Mesendoderm (in vitro differentiated cells): ENCODE data around the gene ERGIC1.

Experiments used
- DNase-seq: peaks from one replicate; pipeline ENCODE4 v3.0.0; 2013
- H2AK5ac ChIP-seq: 2 replicates; pipeline ENCODE4 v1.6.1; 2013; ENCODE audit warnings: low read length, inconsistent platforms
- H2BK120ac ChIP-seq: 2 replicates; pipeline ENCODE4 v1.6.1; 2013; ENCODE audit warnings: low read depth, mild to moderate bottlenecking, low read length, moderate library complexity, mixed read lengths
- H2BK15ac ChIP-seq: replicated peaks from 2 replicates; pipeline ENCODE4 v1.6.1; 2013; ENCODE audit warnings: low read depth, mild to moderate bottlenecking, moderate library complexity
- H2BK5ac ChIP-seq: 2 replicates; pipeline ENCODE4 v1.6.1; 2013; ENCODE audit warnings: low read length, inconsistent platforms
- H3K18ac ChIP-seq: 2 replicates; pipeline ENCODE4 v1.6.1; 2013; ENCODE audit warnings: mild to moderate bottlenecking, low read length, mixed read lengths
- H3K23ac ChIP-seq: one replicate; pipeline ENCODE4 v1.6.1; 2013; ENCODE audit warnings: low read length
- H3K27ac ChIP-seq: 2 replicates; pipeline ENCODE4 v1.5.1; 2013; ENCODE audit warnings: low read depth, mild to moderate bottlenecking, inconsistent platforms, low read length, moderate library complexity
- H3K27me3 ChIP-seq: 2 replicates; pipeline ENCODE4 v1.6.1; 2013; ENCODE audit warnings: low read length, control low read depth, mild to moderate bottlenecking, inconsistent platforms; ENCODE audit not compliant: insufficient read depth, poor library complexity
- H3K36me3 ChIP-seq: 2 replicates; pipeline ENCODE4 v1.6.1; 2013; ENCODE audit warnings: low read length, inconsistent platforms; ENCODE audit not compliant: control insufficient read depth, insufficient read depth
- H3K4ac ChIP-seq: one replicate; pipeline ENCODE4 v1.6.1; 2013; ENCODE audit warnings: low read depth, mild to moderate bottlenecking, low read length, moderate library complexity
- H3K4me1 ChIP-seq: 2 replicates; pipeline ENCODE4 v1.6.1; 2013; ENCODE audit warnings: low read depth, low read length, inconsistent platforms; ENCODE audit not compliant: control insufficient read depth
- H3K4me2 ChIP-seq: 2 replicates; pipeline ENCODE4 v1.6.1; 2013; ENCODE audit warnings: low read length
- H3K4me3 ChIP-seq: 2 replicates; pipeline ENCODE4 v1.5.1; 2013; ENCODE audit warnings: mild to moderate bottlenecking, low read length
- H3K56ac ChIP-seq: one replicate; pipeline ENCODE4 v1.6.1; 2013; ENCODE audit warnings: low read length
- H3K79me1 ChIP-seq: 2 replicates; pipeline ENCODE4 v1.6.1; 2013; ENCODE audit warnings: low read length, inconsistent platforms
- H3K79me2 ChIP-seq: 2 replicates; pipeline ENCODE4 v1.6.1; 2013; ENCODE audit warnings: mild to moderate bottlenecking, low read length; ENCODE audit not compliant: control insufficient read depth, insufficient read depth
- H3K9ac ChIP-seq: 2 replicates; pipeline ENCODE4 v1.6.1; 2013; ENCODE audit warnings: low read length, inconsistent platforms
- H4K5ac ChIP-seq: one replicate; pipeline ENCODE4 v1.6.1; 2013; ENCODE audit warnings: low read length
- H4K8ac ChIP-seq: one replicate; pipeline ENCODE4 v1.6.1; 2013; ENCODE audit warnings: low read depth, mild to moderate bottlenecking, control low read depth, low read length, moderate library complexity
- WGBS: extraction: QIAGEN DNeasy Blood & Tissue Kit; methylation state at CpG from one replicate; pipeline ENCODE4 v1.1.7; 2013; ENCODE audit warnings: low lambda C conversion rate, missing lambda C conversion rate; ENCODE audit not compliant: insufficient coverage; ENCODE audit errors: extremely low coverage; 5-methylcytosine and 5-hydroxymethylcytosine counted together

ERGIC1 gene

GRCh38 chr5:172887692-172888091 is 53.6 kb downstream of the ERGIC1 start:
- H3K9ac ChIP-seq: no peak overlapping the region
- no peaks in the 10 kb centered on the region for H3K4me1 ChIP-seq
- H4K8ac ChIP-seq: no peak overlapping the region
- WGBS: no CpG with 5 or more reads among the region's 8 CpGs
- no peak overlapping the region for H3K4me2 ChIP-seq
- H3K27me3 ChIP-seq: no peaks in the 10 kb centered on the region
- peak; percentile 59 for DNase-seq
- H3K79me2 ChIP-seq: no peaks in the 10 kb centered on the region
- no peak overlapping the region for H3K23ac ChIP-seq
- H4K5ac ChIP-seq: no peak overlapping the region
- H2BK15ac ChIP-seq: no peak overlapping the region
- no peak overlapping the region for H3K4me3 ChIP-seq
- peaks cover 12% of the 10 kb centered on the region for H3K79me1 ChIP-seq
- no peak overlapping the region for H3K18ac ChIP-seq
- H2AK5ac ChIP-seq: no peak overlapping the region
- no peak overlapping the region for H2BK120ac ChIP-seq
- H3K36me3 ChIP-seq: peaks cover 3% of the 10 kb centered on the region
- no peak overlapping the region for H3K56ac ChIP-seq
- H3K27ac ChIP-seq: no peak overlapping the region
- no peak overlapping the region for H3K4ac ChIP-seq
- H2BK5ac ChIP-seq: no peak overlapping the region

- Histone ChIP-seq H3K9ac (no peak overlapping the region), H2BK15ac (no peak overlapping the region), H2BK120ac (no peak overlapping the region), H3K27ac (no peak overlapping the region), H4K8ac (no peak overlapping the region), H3K79me1 (peaks cover 3% of the 10 kb centered on the region), H3K56ac (no peak overlapping the region), H3K79me2 (no peaks in the 10 kb centered on the region), H2BK5ac (no peak overlapping the region), H3K4me1 (no peaks in the 10 kb centered on the region), H4K5ac (no peak overlapping the region), H2AK5ac (no peak overlapping the region), H3K4me2 (no peak overlapping the region), H3K27me3 (no peaks in the 10 kb centered on the region), H3K4ac (no peak overlapping the region), H3K23ac (no peak overlapping the region), H3K36me3 (peaks cover 3% of the 10 kb centered on the region), H3K18ac (no peak overlapping the region), H3K4me3 (no peak overlapping the region)
- WGBS: no CpG with 5 or more reads among the region's 6 CpGs
- no peak for DNase-seq
Measured at GRCh38 chr5:172890659-172891058, 56.6 kb downstream of the ERGIC1 start.

GRCh38 chr5:172891716-172892421 is 57.8 kb downstream of the ERGIC1 start:
- no peak for DNase-seq
- Histone ChIP-seq H3K4me2 (no peak overlapping the region), H2BK120ac (no peak overlapping the region), H2AK5ac (no peak overlapping the region), H3K79me2 (no peaks in the 10 kb centered on the region), H3K4me1 (no peaks in the 10 kb centered on the region), H2BK15ac (no peak overlapping the region), H3K27me3 (no peaks in the 10 kb centered on the region), H3K36me3 (peaks cover 3% of the 10 kb centered on the region), H3K79me1 (no peaks in the 10 kb centered on the region), H3K9ac (no peak overlapping the region), H3K27ac (no peak overlapping the region), H3K56ac (no peak overlapping the region), H3K4ac (no peak overlapping the region), H4K8ac (no peak overlapping the region), H4K5ac (no peak overlapping the region), H3K18ac (no peak overlapping the region), H3K23ac (no peak overlapping the region), H3K4me3 (no peak overlapping the region), H2BK5ac (no peak overlapping the region)
- no CpG with 5 or more reads among the region's 7 CpGs for WGBS

- Histone ChIP-seq H3K56ac (no peak overlapping the region), H3K18ac (no peak overlapping the region), H2BK15ac (no peak overlapping the region), H3K4ac (no peak overlapping the region), H4K8ac (no peak overlapping the region), H3K79me1 (no peaks in the 10 kb centered on the region), H3K36me3 (peaks cover 3% of the 10 kb centered on the region), H3K4me2 (no peak overlapping the region), H3K79me2 (no peaks in the 10 kb centered on the region), H3K27me3 (no peaks in the 10 kb centered on the region), H2BK5ac (no peak overlapping the region), H3K9ac (no peak overlapping the region), H2BK120ac (no peak overlapping the region), H3K27ac (no peak overlapping the region), H3K23ac (no peak overlapping the region), H3K4me3 (no peak overlapping the region), H3K4me1 (no peaks in the 10 kb centered on the region), H4K5ac (no peak overlapping the region), H2AK5ac (no peak overlapping the region)
- no CpG with 5 or more reads among the region's 7 CpGs for WGBS
- DNase-seq: no peak
Measured at GRCh38 chr5:172892713-172893112, 58.7 kb downstream of the ERGIC1 start.

GRCh38 chr5:172894767-172895388 is 60.8 kb downstream of the ERGIC1 start:
- no peak overlapping the region for H4K8ac ChIP-seq
- no peaks in the 10 kb centered on the region for H3K27me3 ChIP-seq
- no peak overlapping the region for H2BK120ac ChIP-seq
- no peaks in the 10 kb centered on the region for H3K4me1 ChIP-seq
- no peaks in the 10 kb centered on the region for H3K79me2 ChIP-seq
- no peak overlapping the region for H3K4ac ChIP-seq
- WGBS: no CpG with 5 or more reads among the region's 7 CpGs
- no peaks in the 10 kb centered on the region for H3K79me1 ChIP-seq
- H2BK5ac ChIP-seq: no peak overlapping the region
- H2AK5ac ChIP-seq: no peak overlapping the region
- H3K23ac ChIP-seq: no peak overlapping the region
- no peak for DNase-seq
- H3K9ac ChIP-seq: no peak overlapping the region
- H4K5ac ChIP-seq: no peak overlapping the region
- no peak overlapping the region for H3K56ac ChIP-seq
- no peak overlapping the region for H3K27ac ChIP-seq
- H3K36me3 ChIP-seq: peaks cover 1% of the 10 kb centered on the region
- H3K4me2 ChIP-seq: no peak overlapping the region
- H3K18ac ChIP-seq: no peak overlapping the region
- H2BK15ac ChIP-seq: no peak overlapping the region
- no peak overlapping the region for H3K4me3 ChIP-seq
